Astrocyte (in vitro differentiated cells and primary cell): ENCODE data around the gene ISX. TPM values are rescaled to one million over a fixed set of nuclear protein-coding genes. Genes with fewer than 3 reads are reported as not detected.

Experiments
- DNase-seq: peaks from one replicate; pipeline ENCODE4 v3.0.0-alpha.2; 2010; ENCODE audit warnings: low read depth
- FAIRE-seq: peaks from 2 replicates; lab custom pipeline; 2011; peaks lifted over from hg19 to GRCh38; lab: Jason Lieb, UNC
- H2AFZ ChIP-seq: 2 replicates; pipeline ENCODE4 v1.6.0; 2012; ENCODE audit warnings: low read depth, low read length, inconsistent platforms
- H3K27ac ChIP-seq: 2 replicates; pipeline ENCODE4 v1.5.1; 2011; ENCODE audit warnings: low read depth, low read length, inconsistent platforms
- H3K27me3 ChIP-seq: 2 replicates; pipeline ENCODE4 v1.6.0; 2011; ENCODE audit warnings: low read length, inconsistent platforms; ENCODE audit not compliant: insufficient read depth
- H3K36me3 ChIP-seq: 2 replicates; pipeline ENCODE4 v1.5.1; 2011; ENCODE audit warnings: low read length, inconsistent platforms; ENCODE audit not compliant: insufficient read depth
- H3K4me1 ChIP-seq: 2 replicates; pipeline ENCODE4 v1.5.1; 2011; ENCODE audit warnings: low read length, inconsistent platforms; ENCODE audit not compliant: insufficient read depth
- H3K4me2 ChIP-seq: 2 replicates; pipeline ENCODE4 v1.6.0; 2012; ENCODE audit warnings: low read length, inconsistent platforms
- H3K4me3 ChIP-seq: 2 replicates; pipeline ENCODE4 v1.5.1; 2011; ENCODE audit warnings: low read depth, mild to moderate bottlenecking, low read length, inconsistent platforms; ENCODE audit not compliant: insufficient read depth
- H3K79me2 ChIP-seq: 2 replicates; pipeline ENCODE4 v1.6.0; 2012; ENCODE audit warnings: mild to moderate bottlenecking, low read length, inconsistent platforms; ENCODE audit not compliant: insufficient read depth
- H3K9ac ChIP-seq: 2 replicates; pipeline ENCODE4 v1.6.0; 2012; ENCODE audit warnings: mild to moderate bottlenecking, low read length, inconsistent platforms
- H3K9me3 ChIP-seq: 2 replicates; pipeline ENCODE4 v1.5.1; 2012; ENCODE audit warnings: low read depth, mild to moderate bottlenecking, low read length, inconsistent platforms; ENCODE audit not compliant: insufficient read depth
- H4K20me1 ChIP-seq: 2 replicates; pipeline ENCODE4 v1.6.0; 2012; ENCODE audit warnings: low read length, inconsistent platforms; ENCODE audit not compliant: insufficient read depth
- H3K27ac Mint-ChIP-seq: one replicate; pipeline ENCODE4 v1.8.0; 2021; ENCODE audit warnings: mild to moderate bottlenecking, mixed read lengths; ENCODE audit not compliant: unreplicated experiment
- H3K27me3 Mint-ChIP-seq: one replicate; pipeline ENCODE4 v1.8.0; 2021; ENCODE audit warnings: low read depth, mixed read lengths; ENCODE audit not compliant: unreplicated experiment
- H3K36me3 Mint-ChIP-seq: one replicate; pipeline ENCODE4 v1.8.0; 2021; ENCODE audit warnings: low read depth, mixed read lengths; ENCODE audit not compliant: unreplicated experiment
- H3K4me1 Mint-ChIP-seq: one replicate; pipeline ENCODE4 v1.8.0; 2021; ENCODE audit warnings: low read depth, mixed read lengths; ENCODE audit not compliant: unreplicated experiment
- H3K4me3 Mint-ChIP-seq: one replicate; pipeline ENCODE4 v1.8.0; 2021; ENCODE audit warnings: mild to moderate bottlenecking, moderate library complexity, mixed read lengths; ENCODE audit not compliant: unreplicated experiment
- H3K9me3 Mint-ChIP-seq: one replicate; pipeline ENCODE4 v1.8.0; 2021; ENCODE audit warnings: mild to moderate bottlenecking, mixed read lengths; ENCODE audit not compliant: unreplicated experiment
- EZH2 ChIP-seq: IDR thresholded peaks from 2 replicates; pipeline ENCODE4 v1.6.1; 2012; ENCODE audit warnings: mild to moderate bottlenecking, low read length, inconsistent platforms; ENCODE audit not compliant: insufficient read depth
- total RNA-seq: library from RNA; stranded (reverse); gene quantifications from 2 replicates; pipeline ENCODE4 v1.2.1, GENCODE V29; 2021
- TF ChIP-seq, protein P1 (sequence below): IDR thresholded peaks from 2 replicates; pipeline ENCODE4 v1.5.1; 2011; ENCODE audit warnings: low read depth, mild to moderate bottlenecking, inconsistent platforms, low read length, moderate library complexity; ENCODE audit not compliant: insufficient read depth

The ISX gene
- total RNA-seq, 1 donor from 2014 or later, result not detected

DNA sequence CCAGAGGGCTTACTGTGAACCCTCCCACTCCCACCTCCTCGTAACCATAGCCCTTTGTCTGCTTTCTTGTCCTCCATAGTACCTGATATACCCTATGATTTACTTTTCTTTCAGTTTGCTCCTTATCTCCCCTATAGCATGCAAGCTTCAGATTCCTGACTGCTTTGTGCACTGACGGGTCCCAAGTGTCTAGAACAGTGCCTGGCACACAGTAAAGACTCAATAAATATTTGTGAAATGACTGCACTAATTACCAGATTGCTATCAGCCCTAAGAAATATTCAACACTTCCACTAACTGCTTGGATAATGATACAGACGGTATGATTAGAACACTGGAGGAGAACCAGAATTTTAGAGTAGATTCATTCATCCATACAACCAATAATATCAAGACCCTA lies 33.0 kb downstream of the ISX start:
- no peak overlapping the region for H3K27ac Mint-ChIP-seq
- no peak overlapping the region for H3K4me3 Mint-ChIP-seq
- Histone ChIP-seq H3K4me1 (no peaks in the 10 kb centered on the region), H2AFZ (no peak overlapping the region), H3K36me3 (no peaks in the 10 kb centered on the region), H3K27me3 (no peaks in the 10 kb centered on the region), H3K4me3 (no peak overlapping the region), H3K9ac (no peak overlapping the region), H4K20me1 (no peaks in the 10 kb centered on the region), H3K9me3 (no peaks in the 10 kb centered on the region), H3K79me2 (no peaks in the 10 kb centered on the region), H3K27ac (no peak overlapping the region), H3K4me2 (no peak overlapping the region)
- H3K27me3 Mint-ChIP-seq, result no peaks in the 10 kb centered on the region
- DNase-seq, result no peak
- H3K4me1 Mint-ChIP-seq, result peaks cover 11% of the 10 kb centered on the region
- FAIRE-seq, result no peak
- H3K9me3 Mint-ChIP-seq, result peaks cover 5% of the 10 kb centered on the region
- no peaks in the 10 kb centered on the region for H3K36me3 Mint-ChIP-seq
- TF ChIP-seq, protein P1, sequence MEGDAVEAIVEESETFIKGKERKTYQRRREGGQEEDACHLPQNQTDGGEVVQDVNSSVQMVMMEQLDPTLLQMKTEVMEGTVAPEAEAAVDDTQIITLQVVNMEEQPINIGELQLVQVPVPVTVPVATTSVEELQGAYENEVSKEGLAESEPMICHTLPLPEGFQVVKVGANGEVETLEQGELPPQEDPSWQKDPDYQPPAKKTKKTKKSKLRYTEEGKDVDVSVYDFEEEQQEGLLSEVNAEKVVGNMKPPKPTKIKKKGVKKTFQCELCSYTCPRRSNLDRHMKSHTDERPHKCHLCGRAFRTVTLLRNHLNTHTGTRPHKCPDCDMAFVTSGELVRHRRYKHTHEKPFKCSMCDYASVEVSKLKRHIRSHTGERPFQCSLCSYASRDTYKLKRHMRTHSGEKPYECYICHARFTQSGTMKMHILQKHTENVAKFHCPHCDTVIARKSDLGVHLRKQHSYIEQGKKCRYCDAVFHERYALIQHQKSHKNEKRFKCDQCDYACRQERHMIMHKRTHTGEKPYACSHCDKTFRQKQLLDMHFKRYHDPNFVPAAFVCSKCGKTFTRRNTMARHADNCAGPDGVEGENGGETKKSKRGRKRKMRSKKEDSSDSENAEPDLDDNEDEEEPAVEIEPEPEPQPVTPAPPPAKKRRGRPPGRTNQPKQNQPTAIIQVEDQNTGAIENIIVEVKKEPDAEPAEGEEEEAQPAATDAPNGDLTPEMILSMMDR, result no peak
- no peak for TF ChIP-seq EZH2

DNA sequence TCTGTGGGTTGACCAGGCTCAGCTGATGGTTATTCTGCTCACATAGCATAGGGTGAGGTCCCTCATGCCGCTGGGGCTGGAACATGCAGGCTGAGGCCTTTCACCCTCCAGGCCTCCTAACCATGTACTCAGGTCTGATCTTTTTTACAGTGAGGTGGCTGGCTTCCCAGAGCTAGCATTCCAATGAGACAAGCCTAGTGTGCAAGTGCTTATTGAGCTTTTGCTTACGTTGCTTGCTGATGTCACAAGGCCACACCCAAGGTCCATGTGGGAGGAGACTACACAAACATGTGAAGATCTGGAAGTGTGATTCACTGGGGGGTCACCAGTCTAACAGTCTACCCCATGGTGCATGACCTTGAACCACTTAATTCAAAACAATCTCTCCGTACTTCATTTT lies 33.9 kb downstream of the ISX start:
- Histone ChIP-seq H3K79me2 (no peaks in the 10 kb centered on the region), H4K20me1 (no peaks in the 10 kb centered on the region), H2AFZ (no peak overlapping the region), H3K36me3 (no peaks in the 10 kb centered on the region), H3K9me3 (no peaks in the 10 kb centered on the region), H3K27ac (no peak overlapping the region), H3K4me1 (no peaks in the 10 kb centered on the region), H3K9ac (no peak overlapping the region), H3K27me3 (no peaks in the 10 kb centered on the region), H3K4me2 (no peak overlapping the region), H3K4me3 (no peak overlapping the region)
- Mint-ChIP-seq H3K36me3 (no peaks in the 10 kb centered on the region), H3K27me3 (no peaks in the 10 kb centered on the region), H3K4me1 (peaks cover 11% of the 10 kb centered on the region), H3K4me3 (no peak overlapping the region), H3K27ac (no peak overlapping the region), H3K9me3 (peaks cover 6% of the 10 kb centered on the region)
- DNase-seq (no peak), FAIRE-seq (no peak)
- TF ChIP-seq, protein P1, result no peak
- TF ChIP-seq EZH2, result no peak

DNA sequence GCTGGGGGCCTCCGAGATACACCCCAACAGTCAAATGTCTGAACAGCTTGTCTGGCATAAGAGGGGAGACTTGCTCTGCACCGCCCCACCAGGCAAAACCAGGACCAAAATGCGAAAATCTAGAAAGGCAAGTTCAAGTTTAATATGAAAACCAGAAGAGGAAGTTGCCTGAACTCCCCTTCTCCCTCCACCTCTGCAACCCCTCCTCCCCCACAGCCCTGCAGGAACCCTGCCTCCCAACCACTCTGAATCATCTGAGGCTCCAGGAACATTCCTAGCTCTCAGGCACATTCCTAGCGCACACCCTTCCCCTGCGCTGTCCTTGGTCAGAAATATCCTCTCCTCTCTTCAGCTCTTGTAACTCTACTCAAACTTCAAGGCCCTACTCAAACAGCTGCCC lies 36.7 kb downstream of the ISX start:
- Mint-ChIP-seq H3K4me3 (no peak overlapping the region), H3K4me1 (peaks cover 7% of the 10 kb centered on the region), H3K9me3 (peaks cover 8% of the 10 kb centered on the region), H3K36me3 (no peaks in the 10 kb centered on the region), H3K27me3 (peaks cover 11% of the 10 kb centered on the region), H3K27ac (peak overlapping the region; percentile 75)
- no peaks in the 10 kb centered on the region for H3K79me2 ChIP-seq
- no peak overlapping the region for H3K4me2 ChIP-seq
- TF ChIP-seq, protein P1, result no peak
- no peak for TF ChIP-seq EZH2
- no peak for DNase-seq
- no peak overlapping the region for H3K9ac ChIP-seq
- H3K9me3 ChIP-seq, result no peaks in the 10 kb centered on the region
- no peak overlapping the region for H3K27ac ChIP-seq
- no peak overlapping the region for H2AFZ ChIP-seq
- H3K4me1 ChIP-seq, result no peaks in the 10 kb centered on the region
- H3K36me3 ChIP-seq, result no peaks in the 10 kb centered on the region
- no peak overlapping the region for H3K4me3 ChIP-seq
- no peaks in the 10 kb centered on the region for H4K20me1 ChIP-seq
- FAIRE-seq, result no peak
- H3K27me3 ChIP-seq, result no peaks in the 10 kb centered on the region
